H9 (cell line): ENCODE measurements around the gene SBK2. TPM values are rescaled to one million over a fixed set of nuclear protein-coding genes. Genes with fewer than 3 reads are reported as not detected.

Source experiments
- DNase-seq: peaks from one replicate; pipeline ENCODE4 v3.0.0-alpha.2; 2017
- H2AFZ ChIP-seq: one replicate; pipeline ENCODE4 v1.6.1; 2013; ENCODE audit warnings: mild to moderate bottlenecking, low read length, control low read depth, moderate library complexity
- H2AK5ac ChIP-seq: 2 replicates; pipeline ENCODE4 v1.6.1; 2013; ENCODE audit warnings: low read length, control low read depth, mixed read lengths; ENCODE audit not compliant: insufficient read length
- H2BK120ac ChIP-seq: one replicate; pipeline ENCODE4 v1.6.1; 2013; ENCODE audit warnings: low read depth, mild to moderate bottlenecking, low read length, control low read depth, inconsistent platforms; ENCODE audit not compliant: poor library complexity, severe bottlenecking
- H2BK12ac ChIP-seq: 2 replicates; pipeline ENCODE4 v1.6.1; 2013; ENCODE audit warnings: low read length, control low read depth, mixed read lengths, low read depth; ENCODE audit not compliant: insufficient read length
- H2BK15ac ChIP-seq: 2 replicates; pipeline ENCODE4 v1.6.1; 2013; ENCODE audit warnings: low read depth, low read length, control low read depth
- H2BK20ac ChIP-seq: one replicate; pipeline ENCODE4 v1.6.1; 2013; ENCODE audit warnings: low read depth, mild to moderate bottlenecking, low read length, control low read depth, inconsistent platforms; ENCODE audit not compliant: poor library complexity, severe bottlenecking
- H2BK5ac ChIP-seq: 2 replicates; pipeline ENCODE4 v1.6.1; 2013; ENCODE audit warnings: low read length, control low read depth, mixed read lengths; ENCODE audit not compliant: insufficient read length
- H3K14ac ChIP-seq: 2 replicates; pipeline ENCODE4 v1.6.1; 2013; ENCODE audit warnings: low read length, control low read depth; ENCODE audit not compliant: insufficient read depth
- H3K18ac ChIP-seq: 2 replicates; pipeline ENCODE4 v1.6.1; 2013; ENCODE audit warnings: low read depth, mild to moderate bottlenecking, mixed read lengths, low read length, control low read depth; ENCODE audit not compliant: insufficient read length
- H3K23ac ChIP-seq: 2 replicates; pipeline ENCODE4 v1.6.1; 2013; ENCODE audit warnings: low read length, control low read depth, mixed read lengths, low read depth; ENCODE audit not compliant: insufficient read length
- H3K23me2 ChIP-seq: 2 replicates; pipeline ENCODE4 v1.6.1; 2013; ENCODE audit warnings: low read depth, mild to moderate bottlenecking, mixed read lengths, low read length, control low read depth; ENCODE audit not compliant: insufficient read length, poor library complexity, severe bottlenecking
- H3K27ac ChIP-seq: 2 replicates; pipeline ENCODE4 v1.5.1; 2013; ENCODE audit warnings: low read length, control low read depth, mixed read lengths, low read depth; ENCODE audit not compliant: insufficient read length
- H3K27me3 ChIP-seq: 2 replicates; pipeline ENCODE4 v1.6.1; 2013; ENCODE audit warnings: low read length, control low read depth, inconsistent platforms; ENCODE audit not compliant: insufficient read depth
- H3K4ac ChIP-seq: 2 replicates; pipeline ENCODE4 v1.6.1; 2013; ENCODE audit warnings: low read depth, mild to moderate bottlenecking, control low read depth, inconsistent platforms, low read length, moderate library complexity
- H3K4me1 ChIP-seq: 2 replicates; pipeline ENCODE4 v1.6.1; 2013; ENCODE audit warnings: low read length, control low read depth, inconsistent platforms; ENCODE audit not compliant: insufficient read depth
- H3K4me2 ChIP-seq: 2 replicates; pipeline ENCODE4 v1.6.1; 2013; ENCODE audit warnings: low read length, control low read depth, mixed read lengths; ENCODE audit not compliant: insufficient read length, insufficient read depth
- H3K56ac ChIP-seq: 2 replicates; pipeline ENCODE4 v1.6.1; 2013; ENCODE audit warnings: low read depth, mild to moderate bottlenecking, mixed read lengths, low read length, control low read depth; ENCODE audit not compliant: insufficient read length
- H3K79me1 ChIP-seq: 2 replicates; pipeline ENCODE4 v1.6.1; 2013; ENCODE audit warnings: low read depth, mild to moderate bottlenecking, moderate library complexity, low read length, control low read depth, inconsistent platforms; ENCODE audit not compliant: insufficient read depth, poor library complexity, severe bottlenecking
- H3K79me2 ChIP-seq: 2 replicates; pipeline ENCODE4 v1.6.1; 2013; ENCODE audit warnings: low read length, control low read depth, inconsistent platforms; ENCODE audit not compliant: insufficient read depth
- H3K9ac ChIP-seq: 2 replicates; pipeline ENCODE4 v1.6.1; 2013; ENCODE audit warnings: low read length, control low read depth, mixed read lengths; ENCODE audit not compliant: insufficient read length; ENCODE audit errors: extremely low read depth
- H3K9me3 ChIP-seq: one replicate; pipeline ENCODE4 v1.6.1; 2013; ENCODE audit warnings: low read depth, low read length, inconsistent platforms; ENCODE audit not compliant: control insufficient read depth
- H3T11ph ChIP-seq: one replicate; pipeline ENCODE4 v1.6.1; 2013; ENCODE audit warnings: mild to moderate bottlenecking, low read length, control low read depth, inconsistent platforms
- H4K20me1 ChIP-seq: one replicate; pipeline ENCODE4 v1.6.1; 2013; ENCODE audit not compliant: control insufficient read depth, insufficient read length, insufficient read depth
- H4K5ac ChIP-seq: 2 replicates; pipeline ENCODE4 v1.6.1; 2013; ENCODE audit warnings: low read depth, mild to moderate bottlenecking, mixed read lengths, low read length, control low read depth; ENCODE audit not compliant: insufficient read length
- H4K8ac ChIP-seq: replicated peaks from 2 replicates; pipeline ENCODE4 v1.6.1; 2013; ENCODE audit warnings: low read length, control low read depth, mixed read lengths, low read depth; ENCODE audit not compliant: insufficient read length
- H4K91ac ChIP-seq: 2 replicates; pipeline ENCODE4 v1.6.1; 2013; ENCODE audit warnings: low read depth, mild to moderate bottlenecking, moderate library complexity, mixed read lengths, low read length, control low read depth; ENCODE audit not compliant: insufficient read length
- H3K27ac Mint-ChIP-seq, 3 experiments: 2 replicates in 2 of 3; 3 replicates in 1 of 3; pipeline ENCODE4 v1.8.0; 2020 to 2021; ENCODE audit warnings: mixed read lengths in 3 of 3, mild to moderate bottlenecking in 1 of 3, moderate library complexity in 1 of 3
- H3K27me3 Mint-ChIP-seq: 2 replicates; pipeline ENCODE4 v1.8.0; 2021; ENCODE audit warnings: low read depth, mild to moderate bottlenecking, moderate library complexity, mixed read lengths
- H3K36me3 Mint-ChIP-seq, 3 experiments: 2 replicates in 2 of 3; 3 replicates in 1 of 3; pipeline ENCODE4 v1.8.0; 2020 to 2021; ENCODE audit warnings: low read depth in 3 of 3, mixed read lengths in 3 of 3; ENCODE audit not compliant: insufficient read depth in 1 of 3
- H3K4me1 Mint-ChIP-seq, 2 experiments: 2 replicates each; pipeline ENCODE4 v1.8.0; 2020; ENCODE audit warnings: mixed read lengths in 2 of 2
- H3K4me3 Mint-ChIP-seq, 2 experiments: 2 replicates in 1 of 2; 3 replicates in 1 of 2; pipeline ENCODE4 v1.8.0; 2020 to 2021; ENCODE audit warnings: mild to moderate bottlenecking in 2 of 2, mixed read lengths in 2 of 2, moderate library complexity in 1 of 2
- H3K9me3 Mint-ChIP-seq, 2 experiments: 2 replicates in 1 of 2; 3 replicates in 1 of 2; pipeline ENCODE4 v1.8.0; 2020; ENCODE audit warnings: mild to moderate bottlenecking in 2 of 2, mixed read lengths in 2 of 2, moderate library complexity in 1 of 2
- WGBS: extraction: QIAGEN DNeasy Blood & Tissue Kit; methylation state at CpG from one replicate; pipeline ENCODE4 v1.1.7; 2013; ENCODE audit warnings: missing lambda C conversion rate, low lambda C conversion rate, mixed read lengths; ENCODE audit not compliant: insufficient read length; ENCODE audit errors: extremely low coverage; 5-methylcytosine and 5-hydroxymethylcytosine counted together
- total RNA-seq: library from RNA; stranded (reverse); gene quantifications from 2 replicates; pipeline ENCODE4 v1.2.1, GENCODE V29; 2021
- TF ChIP-seq, protein P1 (sequence below): fragments of 200-600 bp; sonication (generic); conservative IDR thresholded peaks from 3 replicates; pipeline ENCODE4 v1.8.0; 2021; ENCODE audit warnings: antibody characterized with exemption, mild to moderate bottlenecking

SBK2 gene
- total RNA-seq, 1 experiment from 2014 or later = 2.8 TPM

DNA sequence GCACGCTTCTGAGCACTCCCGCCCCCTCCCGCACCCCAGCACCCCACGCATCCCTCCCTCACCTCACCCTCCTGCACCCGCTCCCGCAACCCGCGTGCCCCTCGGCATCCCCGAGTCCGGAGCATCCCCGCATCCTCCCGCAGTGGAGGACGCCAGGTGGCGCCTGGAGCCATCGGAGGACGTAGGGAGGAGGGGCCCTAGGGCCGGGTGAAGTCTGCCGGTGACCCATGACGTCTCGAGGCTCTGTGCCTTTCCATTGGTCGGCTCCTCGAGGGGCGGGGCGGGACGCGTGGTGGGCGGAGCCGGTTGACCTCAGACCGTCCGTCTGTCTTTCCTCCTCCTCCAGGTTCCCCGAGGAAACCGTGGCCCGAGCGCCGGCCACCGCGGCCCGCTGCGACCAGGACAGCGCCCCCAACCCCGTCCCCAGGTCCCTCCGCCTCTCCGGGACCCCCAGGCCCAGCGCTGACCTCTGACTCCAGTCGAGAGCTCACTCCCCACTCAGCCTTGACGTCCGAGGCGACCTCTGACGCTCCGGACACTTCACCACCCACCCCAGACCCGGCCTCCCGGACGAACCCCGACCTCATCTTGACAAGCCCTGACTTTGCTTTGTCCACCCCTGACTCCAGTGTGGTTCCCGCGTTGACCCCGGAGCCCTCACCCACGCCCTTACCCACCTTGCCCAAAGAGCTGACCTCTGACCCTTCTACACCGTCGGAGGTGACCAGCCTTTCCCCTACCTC is 19.9 kb downstream of the SBK2 start:
- Mint-ChIP-seq H3K27ac (no peak overlapping the region; a peak in 1 of 7 replicates), H3K4me3 (peak overlapping the region; percentile 43 to 57), H3K9me3 (no peaks in the 10 kb centered on the region), H3K4me1 (peaks cover 4 to 7% of the 10 kb centered on the region in 2 experiments), H3K36me3 (no peaks in the 10 kb centered on the region), H3K27me3 (peaks cover 29% of the 10 kb centered on the region)
- Histone ChIP-seq H3T11ph (no peak overlapping the region), H2BK20ac (no peak overlapping the region), H3K27me3 (no peaks in the 10 kb centered on the region), H4K20me1 (no peaks in the 10 kb centered on the region), H2BK12ac (no peak overlapping the region), H3K18ac (peak overlapping the region; percentile 61), H3K23me2 (peaks cover 3% of the 10 kb centered on the region), H3K79me1 (no peaks in the 10 kb centered on the region), H2BK120ac (no peak overlapping the region), H2BK15ac (no peak overlapping the region), H3K9me3 (no peaks in the 10 kb centered on the region), H3K14ac (peak overlapping the region; percentile 39; the same call in 1 of the 2 replicates), H3K56ac (no peak overlapping the region), H4K8ac (no peak overlapping the region), H2BK5ac (no peak overlapping the region), H3K9ac (no peak overlapping the region), H4K5ac (no peak overlapping the region), H4K91ac (no peak overlapping the region), H3K79me2 (no peaks in the 10 kb centered on the region), H3K4ac (no peak overlapping the region), H2AK5ac (no peak overlapping the region), H3K23ac (no peak overlapping the region), H2AFZ (no peak overlapping the region), H3K27ac (no peak overlapping the region), H3K4me1 (no peaks in the 10 kb centered on the region), H3K4me2 (peak overlapping the region; percentile 34)
- DNase-seq = peak; percentile 91
- WGBS = no CpG with 5 or more reads among the region's 61 CpGs
- TF ChIP-seq, protein P1, sequence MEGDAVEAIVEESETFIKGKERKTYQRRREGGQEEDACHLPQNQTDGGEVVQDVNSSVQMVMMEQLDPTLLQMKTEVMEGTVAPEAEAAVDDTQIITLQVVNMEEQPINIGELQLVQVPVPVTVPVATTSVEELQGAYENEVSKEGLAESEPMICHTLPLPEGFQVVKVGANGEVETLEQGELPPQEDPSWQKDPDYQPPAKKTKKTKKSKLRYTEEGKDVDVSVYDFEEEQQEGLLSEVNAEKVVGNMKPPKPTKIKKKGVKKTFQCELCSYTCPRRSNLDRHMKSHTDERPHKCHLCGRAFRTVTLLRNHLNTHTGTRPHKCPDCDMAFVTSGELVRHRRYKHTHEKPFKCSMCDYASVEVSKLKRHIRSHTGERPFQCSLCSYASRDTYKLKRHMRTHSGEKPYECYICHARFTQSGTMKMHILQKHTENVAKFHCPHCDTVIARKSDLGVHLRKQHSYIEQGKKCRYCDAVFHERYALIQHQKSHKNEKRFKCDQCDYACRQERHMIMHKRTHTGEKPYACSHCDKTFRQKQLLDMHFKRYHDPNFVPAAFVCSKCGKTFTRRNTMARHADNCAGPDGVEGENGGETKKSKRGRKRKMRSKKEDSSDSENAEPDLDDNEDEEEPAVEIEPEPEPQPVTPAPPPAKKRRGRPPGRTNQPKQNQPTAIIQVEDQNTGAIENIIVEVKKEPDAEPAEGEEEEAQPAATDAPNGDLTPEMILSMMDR = peak; percentile 84
